Ovary (tissue), 3 donors: ENCODE results near the gene LRIT2.

Source experiments
- EP300 ChIP-seq: sonication (generic); formaldehyde crosslinking; IDR thresholded peaks from one replicate; pipeline ENCODE4 v1.6.1; 2017; ENCODE audit warnings: antibody characterized with exemption
- POLR2A ChIP-seq: fragments of 450-650 bp; IDR thresholded peaks from one replicate; pipeline ENCODE4 v1.6.1; 2017; ENCODE audit warnings: antibody characterized with exemption, mild to moderate bottlenecking, moderate library complexity
- TF ChIP-seq, protein P1 (sequence below), 3 donors: fragments of 450-650 bp in 2 of 3; fragments of 200-600 bp in 1 of 3; IDR thresholded peaks; one replicate each; pipeline versions ENCODE4 v1.5.1 to v1.8.0; 2016 to 2022; ENCODE audit warnings: antibody characterized with exemption in 3 of 3, mild to moderate bottlenecking in 1 of 3
- donor health status: DM: no; HTN: no; CAD: no.

DNA sequence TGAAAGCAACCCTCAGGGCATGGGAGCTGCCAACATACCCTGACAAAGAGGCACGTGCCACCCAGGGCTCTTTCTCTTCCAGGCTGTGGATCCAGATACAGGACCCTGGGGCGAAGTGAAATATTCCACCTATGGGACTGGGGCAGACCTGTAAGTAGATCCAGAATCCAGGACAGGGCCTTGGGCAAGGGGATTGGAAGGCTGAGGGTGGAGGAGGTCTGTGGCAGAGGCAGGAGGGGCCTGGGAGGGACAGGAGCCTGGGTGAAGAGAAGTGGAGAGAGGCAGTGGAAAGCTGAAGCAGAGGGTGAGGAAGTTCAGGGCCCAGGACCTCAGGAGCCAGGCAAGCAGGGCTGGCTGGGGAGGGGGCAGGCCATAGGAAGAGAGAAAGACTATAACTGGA lies 13.8 kb downstream of the LRIT2 start:
- TF ChIP-seq, protein P1, sequence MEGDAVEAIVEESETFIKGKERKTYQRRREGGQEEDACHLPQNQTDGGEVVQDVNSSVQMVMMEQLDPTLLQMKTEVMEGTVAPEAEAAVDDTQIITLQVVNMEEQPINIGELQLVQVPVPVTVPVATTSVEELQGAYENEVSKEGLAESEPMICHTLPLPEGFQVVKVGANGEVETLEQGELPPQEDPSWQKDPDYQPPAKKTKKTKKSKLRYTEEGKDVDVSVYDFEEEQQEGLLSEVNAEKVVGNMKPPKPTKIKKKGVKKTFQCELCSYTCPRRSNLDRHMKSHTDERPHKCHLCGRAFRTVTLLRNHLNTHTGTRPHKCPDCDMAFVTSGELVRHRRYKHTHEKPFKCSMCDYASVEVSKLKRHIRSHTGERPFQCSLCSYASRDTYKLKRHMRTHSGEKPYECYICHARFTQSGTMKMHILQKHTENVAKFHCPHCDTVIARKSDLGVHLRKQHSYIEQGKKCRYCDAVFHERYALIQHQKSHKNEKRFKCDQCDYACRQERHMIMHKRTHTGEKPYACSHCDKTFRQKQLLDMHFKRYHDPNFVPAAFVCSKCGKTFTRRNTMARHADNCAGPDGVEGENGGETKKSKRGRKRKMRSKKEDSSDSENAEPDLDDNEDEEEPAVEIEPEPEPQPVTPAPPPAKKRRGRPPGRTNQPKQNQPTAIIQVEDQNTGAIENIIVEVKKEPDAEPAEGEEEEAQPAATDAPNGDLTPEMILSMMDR (IDR thresholded peaks at IDR 0.05): no peak
- TF ChIP-seq EP300 (no peak), POLR2A (no peak)
